HUDEP-2 (cell line): ENCODE results near the gene GNAT3.

Experiments
- DNase-seq, 76 experiments: peaks; one replicate each; lab custom pipeline; 2025; ENCODE audit not compliant: unreplicated experiment in 76 of 76; lab: John Stamatoyannopoulos, UW

Gene GNAT3

DNA sequence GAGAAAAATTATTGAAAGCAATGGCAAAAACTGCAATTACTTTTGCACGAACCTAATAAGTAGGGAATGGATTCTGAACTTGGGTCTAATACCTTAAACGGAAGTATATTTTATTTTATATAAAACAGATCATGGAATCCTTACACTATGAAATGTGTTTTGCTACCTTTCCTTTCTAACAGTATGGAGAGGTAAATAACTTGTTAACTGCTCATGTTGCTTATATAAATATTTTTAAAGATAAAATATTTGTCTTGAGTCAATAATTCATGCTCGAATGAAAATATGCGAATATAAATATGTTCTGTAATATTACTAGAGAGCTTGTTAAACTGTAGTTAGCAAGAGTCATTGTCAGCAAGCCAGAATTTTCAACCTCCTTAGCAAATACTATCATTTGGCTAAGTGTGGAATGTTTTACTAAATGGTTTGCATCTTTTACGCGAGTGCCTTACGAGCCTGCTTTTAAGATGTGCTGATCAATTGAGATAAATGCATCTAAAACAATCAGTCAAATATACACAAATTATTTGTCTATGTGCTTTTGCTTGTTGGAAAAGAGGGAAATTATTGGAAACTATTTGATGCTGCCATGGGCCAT, 5.9 kb downstream of the GNAT3 start:
- no peak for DNase-seq

DNA sequence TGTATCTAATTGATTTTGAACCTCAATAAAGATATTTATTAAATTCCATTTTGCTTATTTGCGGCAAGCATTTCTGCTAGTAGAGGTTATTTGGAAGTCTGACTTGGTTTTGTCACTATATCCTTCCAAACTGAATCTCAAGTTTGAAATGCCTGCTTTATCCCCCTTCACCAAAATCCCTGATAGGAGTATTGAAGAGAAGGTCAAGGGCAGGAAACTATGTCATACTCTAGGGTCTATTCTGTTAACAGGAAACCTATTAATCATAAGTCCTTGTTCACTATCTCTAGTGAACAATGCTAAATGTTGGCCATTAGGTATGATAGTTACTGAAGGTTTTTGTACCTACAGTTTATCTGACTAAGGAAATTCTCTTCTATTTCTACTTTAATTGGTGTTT, 11.5 kb downstream of the GNAT3 start:
- no peak for DNase-seq

DNA sequence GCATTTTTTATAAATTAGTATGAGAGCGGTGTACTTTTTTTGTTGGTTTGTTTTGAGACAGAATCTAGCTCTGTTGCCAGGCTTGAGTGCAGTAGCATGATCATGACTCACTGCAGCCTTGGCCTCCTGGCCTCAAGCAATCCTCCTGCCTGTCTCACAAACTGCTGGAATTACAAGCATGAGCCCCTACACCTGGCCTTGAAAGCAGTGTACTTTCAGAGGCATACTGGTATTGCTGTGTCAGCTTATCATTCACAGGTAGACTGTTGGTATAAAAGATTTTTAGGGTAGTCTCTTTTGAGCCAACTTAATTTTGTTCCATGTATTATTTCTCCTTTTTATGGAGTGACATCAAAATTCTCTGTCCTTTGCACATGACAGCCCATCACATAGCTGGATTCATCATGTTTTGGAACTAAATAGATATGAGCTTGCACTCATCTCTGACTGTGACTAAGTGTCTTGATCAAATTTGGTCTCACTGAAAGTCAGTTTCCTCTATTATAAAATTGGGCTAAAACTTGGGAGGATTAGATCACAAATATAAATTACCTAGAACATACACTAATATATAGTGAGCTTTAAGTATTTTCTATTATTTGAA, 12.4 kb downstream of the GNAT3 start:
- DNase-seq: peak in 19 of 76 experiments; percentile 2 to 60 (median 16)

DNA sequence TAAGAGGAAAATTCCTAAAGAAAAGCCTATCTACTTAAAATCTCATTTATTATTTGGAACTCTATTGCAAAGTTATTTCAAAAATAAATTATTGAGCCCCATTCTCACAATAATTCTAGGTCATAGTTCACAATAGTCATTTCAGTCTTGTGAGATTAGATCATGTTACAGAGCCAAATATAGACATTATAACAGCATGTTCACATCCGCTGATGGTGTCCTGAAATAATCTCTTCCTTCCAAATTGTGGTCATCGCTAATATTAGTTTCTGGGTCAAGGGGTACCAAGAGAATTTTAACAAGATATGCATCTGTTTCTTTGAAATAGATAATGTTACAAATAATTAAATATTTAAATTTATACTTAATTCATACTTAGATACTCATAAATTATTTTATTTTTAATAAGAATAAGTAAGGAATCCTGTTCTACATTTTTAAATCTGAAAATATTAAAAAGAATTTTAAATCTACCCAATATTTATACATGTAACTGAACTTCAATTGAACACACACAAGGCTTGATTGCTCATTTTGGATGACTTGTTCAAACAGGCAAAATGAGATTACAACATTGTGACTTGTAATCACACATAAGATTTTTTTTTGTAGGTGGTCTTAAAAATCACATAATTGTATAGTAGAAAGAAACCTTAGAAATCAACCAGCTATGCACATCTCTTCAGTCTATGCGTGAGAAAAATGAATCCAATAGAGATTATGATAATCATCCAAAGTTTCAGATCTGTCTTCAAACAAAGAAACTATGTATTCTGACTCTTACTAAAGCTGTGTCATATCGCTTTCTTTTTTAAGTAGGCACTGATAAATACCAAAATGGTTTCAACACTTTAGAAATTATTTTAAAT, 13.1 kb downstream of the GNAT3 start:
- DNase-seq: no peak

DNA sequence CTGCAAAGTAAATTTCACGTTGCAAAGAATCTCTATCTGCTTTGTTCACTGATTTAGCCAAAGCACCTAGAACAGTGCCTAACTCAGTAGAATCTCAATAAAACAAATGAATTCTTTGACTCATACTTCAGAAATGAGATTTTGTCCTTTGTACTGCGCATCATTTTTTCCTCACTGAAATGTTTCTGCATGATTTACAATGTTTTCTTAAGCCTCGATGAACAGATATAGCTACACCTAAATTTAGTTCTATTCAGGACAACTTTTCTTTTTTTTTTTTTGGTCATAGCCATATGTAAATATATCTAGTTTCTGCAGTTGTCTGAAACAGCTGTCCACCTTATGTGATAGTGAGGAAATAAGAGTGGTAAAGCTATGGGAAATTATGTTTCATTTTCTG, 15.3 kb downstream of the GNAT3 start:
- DNase-seq: no peak

DNA sequence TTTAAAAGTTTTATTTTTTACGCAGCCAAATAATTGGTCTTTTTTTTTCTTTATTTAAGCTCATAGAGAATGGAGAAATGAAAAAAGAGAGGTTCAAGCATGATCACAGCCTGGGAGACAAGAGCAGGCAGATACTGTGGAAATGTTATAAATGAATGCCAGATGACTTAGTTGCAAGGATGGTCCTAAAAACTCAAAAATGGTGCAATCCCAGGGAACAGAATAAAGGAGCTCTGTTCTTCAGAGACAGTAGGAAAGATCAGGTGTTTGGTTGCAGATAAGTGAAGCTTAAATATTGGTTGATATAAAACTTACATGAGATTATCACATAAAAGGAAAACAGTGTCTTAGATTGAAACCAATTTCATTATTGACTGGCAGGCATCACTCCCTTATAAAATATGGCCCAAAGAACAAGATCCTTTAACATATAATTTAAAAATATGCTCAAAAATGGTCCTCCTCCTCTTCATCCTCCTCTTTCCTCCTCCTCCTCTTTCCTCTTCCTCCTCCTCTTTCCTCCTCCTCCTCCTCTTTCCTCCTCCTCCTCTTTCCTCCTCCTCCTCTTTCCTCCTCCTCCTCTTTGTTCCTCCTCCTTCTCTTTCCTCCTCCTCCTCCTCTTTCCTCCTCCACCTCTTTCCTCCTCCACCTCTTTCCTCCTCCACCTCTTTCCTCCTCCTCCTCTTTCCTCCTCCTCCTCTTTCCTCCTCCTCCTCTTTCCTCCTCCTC, 18.6 kb downstream of the GNAT3 start:
- DNase-seq: no peak

DNA sequence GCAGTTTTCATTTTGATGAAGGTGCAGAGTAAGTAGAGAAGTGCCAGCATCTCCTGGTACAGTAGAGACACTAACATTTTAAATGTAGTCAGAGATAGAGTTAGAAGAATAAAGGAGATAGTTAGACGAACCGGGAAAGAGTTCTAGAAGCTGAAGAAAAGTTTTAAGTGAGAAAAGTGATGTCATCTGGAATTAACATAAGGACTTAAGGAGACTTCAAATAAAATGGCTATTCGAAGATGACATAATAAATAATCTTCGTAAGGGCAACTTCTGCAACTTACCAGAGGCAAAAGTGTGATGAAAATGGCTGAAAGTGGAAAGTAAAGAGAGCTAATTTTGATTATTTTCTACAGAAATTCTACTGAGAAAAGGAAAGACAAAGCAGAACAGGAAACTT, 20.4 kb downstream of the GNAT3 start:
- no peak for DNase-seq

DNA sequence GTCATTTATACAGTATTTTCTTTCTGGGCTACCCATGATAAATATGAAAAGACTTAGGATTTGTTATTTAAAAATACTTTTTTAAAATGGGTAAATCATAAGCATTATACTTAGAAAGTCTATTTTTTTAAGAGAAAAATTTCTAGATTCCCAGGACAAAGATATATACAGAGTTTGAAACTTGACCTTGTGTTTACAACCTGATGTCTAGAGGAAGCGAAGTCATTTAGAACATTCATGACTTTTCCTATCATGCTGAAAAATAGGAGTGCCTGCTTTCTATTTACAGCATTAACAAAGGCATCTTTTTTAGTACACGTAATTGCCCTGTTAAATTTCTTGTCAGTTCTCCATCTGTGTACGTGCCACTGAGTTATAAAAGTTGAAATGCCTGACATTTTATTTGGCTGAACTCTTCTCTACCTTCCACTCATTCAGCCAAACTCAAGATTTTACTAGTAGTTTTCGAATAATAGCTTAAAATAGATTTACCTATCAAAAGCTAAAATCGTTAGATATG, 23.0 kb downstream of the GNAT3 start:
- DNase-seq: no peak

DNA sequence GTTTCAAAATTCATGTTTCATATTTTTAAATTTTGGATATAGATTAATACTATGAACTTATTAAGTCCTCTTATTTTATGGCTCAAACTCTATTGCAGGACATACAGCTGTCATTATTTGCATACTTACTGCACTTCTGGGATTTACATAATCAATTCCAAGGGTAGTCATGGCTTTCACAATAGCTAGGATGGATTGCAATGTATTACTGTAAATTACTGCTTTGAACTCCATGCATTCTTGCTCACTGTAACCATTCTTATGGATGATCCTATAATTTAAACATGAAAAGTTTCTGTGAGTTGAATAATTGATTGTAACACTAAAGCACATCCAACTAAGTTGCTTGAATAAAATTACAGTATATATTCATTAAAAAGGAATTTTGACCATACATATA, 23.5 kb downstream of the GNAT3 start:
- no peak for DNase-seq

DNA sequence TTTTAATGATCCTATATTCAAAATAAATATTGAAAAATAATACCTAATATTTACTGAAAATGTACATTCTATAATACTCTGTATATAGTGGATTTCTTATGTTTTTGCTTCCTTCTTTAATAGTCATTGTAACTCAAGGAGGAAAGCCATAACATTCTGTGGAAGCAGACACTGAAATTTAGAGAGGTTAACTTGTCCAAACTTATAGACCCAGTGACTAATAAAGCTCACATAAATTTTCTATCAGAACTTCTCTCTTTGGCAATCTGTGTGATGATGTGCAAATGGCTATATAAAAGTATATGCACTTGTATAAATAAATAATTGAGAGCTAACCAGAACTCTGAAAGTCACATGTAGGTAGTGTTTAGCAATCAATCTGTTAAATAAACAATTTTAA, 26.1 kb downstream of the GNAT3 start:
- no peak for DNase-seq

DNA sequence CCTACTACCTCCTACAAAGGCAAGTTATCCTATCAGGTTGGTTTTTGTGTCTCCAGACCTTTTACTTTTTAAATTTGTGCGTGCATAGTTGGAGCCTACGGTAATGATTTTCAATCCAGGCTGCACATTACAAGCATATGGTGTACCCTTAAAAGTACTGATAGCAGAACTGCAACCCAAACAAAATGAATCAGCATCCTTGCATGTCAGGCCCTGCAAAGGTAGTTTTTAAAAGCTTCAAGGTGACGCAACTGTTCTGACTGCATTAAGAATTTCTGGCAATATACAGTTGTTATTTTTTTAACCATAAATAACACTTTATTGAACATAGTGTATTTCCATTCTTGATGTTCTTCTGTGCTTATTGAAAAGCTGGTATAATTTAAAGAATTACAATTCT, 28.9 kb downstream of the GNAT3 start:
- no peak for DNase-seq

DNA sequence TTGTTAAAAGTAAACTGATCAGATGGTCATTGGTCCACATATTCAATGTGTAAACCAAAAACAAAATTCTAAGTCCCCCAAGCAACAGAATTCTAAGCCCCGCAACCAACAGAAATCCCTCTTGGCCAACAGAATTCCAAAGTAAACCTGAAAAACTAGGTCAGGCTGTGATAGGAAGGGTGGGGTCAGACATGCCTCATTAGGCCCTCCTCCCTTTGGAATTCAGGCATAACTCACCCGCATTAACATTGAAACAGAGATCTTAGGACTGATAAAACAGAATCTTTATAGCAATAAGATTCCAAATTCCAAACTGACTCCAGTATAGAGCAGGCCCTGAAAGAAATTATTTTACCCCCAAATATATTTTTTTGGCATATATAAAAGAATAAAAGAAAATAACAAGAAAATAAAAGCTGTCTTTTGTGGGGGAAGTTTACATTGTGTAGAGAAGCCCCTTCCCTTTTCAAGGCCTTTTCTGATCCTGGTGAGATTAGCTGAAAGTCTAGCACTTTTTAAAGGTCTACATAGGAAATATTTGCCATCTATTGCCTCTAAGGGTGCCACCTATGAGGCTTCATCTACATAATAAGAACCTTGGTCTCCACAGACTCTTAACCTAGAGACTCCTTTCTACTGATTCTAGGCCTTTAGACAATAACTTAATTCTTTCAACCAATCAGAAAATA, 30.5 kb downstream of the GNAT3 start:
- no peak for DNase-seq

DNA sequence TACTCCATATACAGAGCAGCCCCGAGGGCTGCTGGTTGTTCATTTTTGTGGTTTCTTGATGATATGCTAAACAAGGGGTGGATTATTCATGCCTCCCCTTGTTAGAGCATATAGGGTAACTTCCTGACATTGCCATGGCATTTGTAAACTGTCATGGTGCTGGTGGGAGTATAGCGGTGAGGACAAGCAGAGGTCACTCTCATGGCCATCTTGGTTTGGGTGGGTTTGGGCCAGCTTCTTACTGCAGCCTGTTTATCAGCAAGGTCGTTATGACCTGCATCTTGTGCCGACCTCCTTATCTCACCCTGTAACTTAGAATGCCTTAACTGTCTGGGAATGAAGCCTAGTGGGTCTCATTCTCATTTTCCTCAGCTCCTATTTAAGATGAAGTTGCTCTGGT, 31.3 kb downstream of the GNAT3 start:
- peak in 1 of 76 experiments; percentile 10 for DNase-seq

DNA sequence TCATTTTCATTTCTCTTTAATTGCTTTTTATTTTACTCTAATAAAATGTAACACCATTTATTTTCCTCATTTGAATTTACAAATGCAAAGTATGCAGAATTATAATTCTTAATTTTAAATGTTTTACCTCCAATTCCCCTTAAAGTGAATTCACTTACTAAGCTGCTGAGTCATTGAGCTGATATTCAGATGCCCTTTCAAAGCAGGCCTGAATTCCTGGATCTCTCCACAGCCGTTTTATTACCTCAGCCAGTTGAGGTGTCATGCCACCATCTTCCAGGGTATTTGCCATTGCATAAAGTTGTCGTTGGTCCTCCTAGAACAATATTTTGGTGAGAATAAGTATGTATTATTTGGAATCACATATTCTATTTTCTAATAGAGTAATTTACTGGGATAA, 33.2 kb downstream of the GNAT3 start:
- DNase-seq: peak in 4 of 76 experiments; percentile 10 to 23 (median 17)

DNA sequence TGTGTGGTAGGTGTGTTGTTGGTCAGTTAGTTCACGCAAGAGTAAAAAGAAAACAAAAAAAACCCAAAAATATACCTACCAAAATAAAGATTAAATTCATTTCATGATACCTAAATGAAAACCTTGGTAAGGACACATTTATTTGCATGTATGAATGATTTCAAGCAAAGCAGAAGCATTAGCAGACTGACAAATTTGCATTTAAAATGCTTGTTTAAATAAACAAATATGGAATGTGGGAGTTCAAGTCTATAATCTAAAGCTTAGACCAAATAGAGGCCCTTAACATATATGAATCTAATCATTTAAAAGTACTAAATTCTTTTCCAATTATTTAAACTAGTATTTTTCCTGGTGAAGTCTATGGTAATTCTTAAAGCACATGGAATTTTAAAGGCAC, 35.8 kb downstream of the GNAT3 start:
- no peak for DNase-seq

DNA sequence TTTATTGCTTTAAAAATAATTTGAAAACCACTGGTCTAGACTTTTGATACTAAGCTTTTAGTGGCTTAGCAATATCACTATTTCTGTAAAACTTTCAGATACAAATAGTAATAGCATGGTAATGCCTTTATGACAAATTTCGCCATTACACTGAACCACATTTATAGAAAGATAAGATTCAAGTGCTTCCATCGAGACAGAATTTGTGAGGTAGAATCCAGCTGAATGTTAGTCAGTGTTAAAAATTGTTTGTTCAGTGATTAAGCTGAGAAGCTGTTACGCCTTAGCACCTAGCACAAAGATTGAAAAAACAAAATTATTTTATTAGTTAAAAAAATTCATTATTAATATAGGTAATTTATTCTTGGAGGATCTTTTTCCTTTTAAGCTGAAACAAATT, 36.5 kb downstream of the GNAT3 start:
- no peak for DNase-seq

DNA sequence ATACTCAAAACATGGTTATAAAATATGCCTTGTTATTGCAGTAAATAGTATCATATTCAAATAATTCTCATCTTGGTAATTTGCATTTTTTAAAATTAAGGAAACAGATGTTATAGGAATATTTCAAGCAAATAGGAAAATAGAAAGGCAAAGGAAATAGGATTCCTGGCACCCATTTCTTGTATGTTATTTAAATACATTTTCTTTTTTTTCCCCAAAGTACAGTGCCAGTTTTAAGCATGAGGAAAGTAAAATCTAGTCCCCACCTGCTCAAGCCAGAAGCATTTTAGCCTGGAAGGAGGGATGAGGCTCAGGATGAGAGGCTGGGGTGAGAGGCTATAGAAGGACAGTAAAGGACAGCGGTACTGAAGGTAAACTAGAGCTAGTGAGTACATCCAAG, 38.1 kb downstream of the GNAT3 start:
- no peak for DNase-seq

DNA sequence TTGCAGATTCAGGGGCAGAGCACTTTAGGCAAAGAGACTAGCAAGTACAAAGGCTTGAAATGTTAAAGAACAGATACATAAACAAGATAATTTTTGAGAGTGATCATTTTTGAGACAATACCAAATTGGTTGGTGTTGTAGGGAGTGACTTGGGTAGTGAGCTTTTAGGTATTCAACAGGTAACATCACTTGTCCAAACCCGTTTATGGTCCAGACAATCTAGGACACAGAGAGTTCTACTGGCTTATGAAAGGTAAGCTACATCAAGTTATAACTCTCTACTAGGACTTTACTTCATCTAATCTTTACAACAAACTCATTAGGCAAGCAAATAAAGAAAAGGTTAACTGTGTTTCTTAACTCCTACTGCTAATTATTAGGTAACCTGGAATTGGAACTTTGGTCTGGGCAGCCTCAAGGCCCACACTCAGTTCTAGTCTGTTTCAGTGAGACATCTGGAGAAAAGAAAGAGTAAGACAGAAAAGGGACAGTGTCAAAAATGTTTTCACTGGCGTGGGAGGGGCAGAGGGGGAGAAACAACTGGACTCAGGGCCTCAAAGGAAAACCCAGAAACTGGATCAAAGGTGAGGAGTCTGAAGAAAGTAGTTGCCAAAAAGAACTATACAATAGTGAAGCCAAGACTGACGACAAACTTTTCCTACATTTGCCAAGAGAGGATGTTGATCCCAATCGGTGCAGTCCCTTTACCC, 39.2 kb downstream of the GNAT3 start:
- no peak for DNase-seq

DNA sequence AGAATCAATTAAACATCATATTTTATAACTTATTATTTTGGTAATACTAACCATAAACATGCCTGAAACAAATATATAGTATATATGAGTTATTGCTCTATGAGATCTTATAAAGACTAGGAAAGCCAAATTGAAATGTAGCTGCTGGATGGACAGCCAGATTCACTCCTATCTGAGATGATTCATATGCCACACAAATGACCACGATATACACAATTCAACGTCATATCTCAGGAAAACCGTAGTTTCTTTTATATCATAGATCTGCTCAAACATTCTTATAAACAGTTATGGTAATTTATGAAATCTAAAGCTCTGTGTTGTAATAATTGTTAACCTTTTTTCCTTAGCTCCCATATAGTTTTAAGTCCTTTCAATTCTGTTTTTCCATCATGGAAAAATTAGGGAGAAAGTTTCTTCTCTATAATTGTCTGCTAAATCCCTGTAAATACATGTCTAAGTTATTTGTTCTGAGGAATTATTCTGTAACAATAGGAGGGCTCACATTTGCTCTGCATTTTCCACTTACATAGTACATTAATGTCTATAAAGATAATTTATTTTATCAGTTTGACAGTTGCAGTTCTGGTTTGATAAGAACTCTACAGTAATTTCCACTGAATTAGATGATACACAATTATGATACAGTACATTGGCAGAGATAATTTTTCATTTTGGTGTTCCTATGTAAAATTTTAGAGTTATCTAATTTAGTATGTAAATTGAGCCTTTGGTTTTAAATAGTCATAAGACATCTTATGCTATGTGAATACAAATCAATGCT, 42.7 kb downstream of the GNAT3 start:
- DNase-seq: peak in 2 of 76 experiments; percentile 15
